ENCODE data around the gene CNTF. TPM values are rescaled to one million over a fixed set of nuclear protein-coding genes. Genes with fewer than 3 reads are reported as not detected.

The CNTF gene
- total RNA-seq, 4 donors from 2014 or later = 1.3 to 2.5 (median 1.9) TPM

DNA sequence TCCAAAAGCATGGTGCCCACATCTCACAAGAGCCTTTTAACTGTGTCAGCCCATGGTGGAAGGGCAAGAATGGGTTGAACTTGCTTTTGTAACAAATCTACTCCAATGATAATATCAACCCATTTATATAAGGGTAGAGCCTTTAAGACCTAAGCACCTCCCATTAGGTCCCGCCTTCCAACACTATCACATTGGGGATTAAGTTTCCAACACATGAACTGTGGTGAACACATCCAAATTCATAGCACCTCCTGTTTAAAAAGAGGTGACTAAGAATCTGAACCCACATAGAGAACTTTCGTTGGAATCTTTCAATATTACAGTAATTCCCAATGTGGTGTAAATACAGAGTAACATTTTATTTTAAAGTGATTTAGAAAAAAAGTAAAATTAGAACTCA, 9.2 kb upstream of the CNTF start:
- DNase-seq (ENCODE audit: extremely low spot score) = no peak
- Histone ChIP-seq H3K36me3 (peaks cover 47 to 81% (median 69%) of the 10 kb centered on the region in 4 donors), H3K27me3 (no peaks in the 10 kb centered on the region), H3K4me1 (peaks cover 0 to 11% (median 6%) of the 10 kb centered on the region in 4 donors), H3K27ac (replicated peaks in 1 of 4) (no peak overlapping the region), H3K4me3 (no peak overlapping the region), H3K9me3 (no peaks in the 10 kb centered on the region)
- intact Hi-C loops (cut with DNase I) = no loop called here
- TF ChIP-seq POLR2AphosphoS5 (IDR thresholded peaks at IDR 0.05) (no peak), CTCF (IDR thresholded peaks at IDR 0.05) (no peak), POLR2A (IDR thresholded peaks at IDR 0.05; ENCODE audit: low read depth) (no peak), EP300 (IDR thresholded peaks at IDR 0.05) (no peak)
- WGBS = 100% methylated on average over 2 of the region's 2 CpGs

GRCh38 chr11:58615559-58615958, 6.9 kb upstream of the CNTF start:
- Histone ChIP-seq H3K36me3 (peaks cover 48 to 95% (median 75%) of the 10 kb centered on the region in 4 donors), H3K9me3 (no peaks in the 10 kb centered on the region), H3K27ac (replicated peaks in 1 of 4) (no peak overlapping the region), H3K4me3 (no peak overlapping the region), H3K27me3 (no peaks in the 10 kb centered on the region), H3K4me1 (peaks cover 0 to 11% (median 8%) of the 10 kb centered on the region in 4 donors)
- intact Hi-C loops (cut with DNase I) = no loop called here
- no peak for TF ChIP-seq CTCF (IDR thresholded peaks at IDR 0.05)
- TF ChIP-seq POLR2AphosphoS5 (IDR thresholded peaks at IDR 0.05) = no peak
- TF ChIP-seq EP300 (IDR thresholded peaks at IDR 0.05) = no peak
- TF ChIP-seq POLR2A (IDR thresholded peaks at IDR 0.05; ENCODE audit: low read depth) = no peak
- 97% methylated on average over 1 of the region's 1 CpG for WGBS
- DNase-seq (ENCODE audit: extremely low spot score) = no peak

GRCh38 chr11:58616594-58616993, 5.9 kb upstream of the CNTF start:
- 37% methylated on average over 4 of the region's 4 CpGs for WGBS
- no peaks in the 10 kb centered on the region for H3K27me3 ChIP-seq
- H3K9me3 ChIP-seq = no peaks in the 10 kb centered on the region
- peak overlapping the region in 2 of 4 donors; percentile 2 to 18 for H3K27ac ChIP-seq (replicated peaks in 1 of 4)
- DNase-seq (ENCODE audit: extremely low spot score) = no peak
- no peak overlapping the region for H3K4me3 ChIP-seq
- intact Hi-C loops (cut with DNase I) = no loop called here
- TF ChIP-seq EP300 (IDR thresholded peaks at IDR 0.05) = no peak
- TF ChIP-seq POLR2AphosphoS5 (IDR thresholded peaks at IDR 0.05) = no peak
- TF ChIP-seq POLR2A (IDR thresholded peaks at IDR 0.05; ENCODE audit: low read depth) = no peak
- TF ChIP-seq CTCF (IDR thresholded peaks at IDR 0.05) = no peak
- peaks cover 42 to 90% (median 70%) of the 10 kb centered on the region in 4 donors for H3K36me3 ChIP-seq
- H3K4me1 ChIP-seq = peaks cover under 1 to 16% (median 8%) of the 10 kb centered on the region in 4 donors

DNA sequence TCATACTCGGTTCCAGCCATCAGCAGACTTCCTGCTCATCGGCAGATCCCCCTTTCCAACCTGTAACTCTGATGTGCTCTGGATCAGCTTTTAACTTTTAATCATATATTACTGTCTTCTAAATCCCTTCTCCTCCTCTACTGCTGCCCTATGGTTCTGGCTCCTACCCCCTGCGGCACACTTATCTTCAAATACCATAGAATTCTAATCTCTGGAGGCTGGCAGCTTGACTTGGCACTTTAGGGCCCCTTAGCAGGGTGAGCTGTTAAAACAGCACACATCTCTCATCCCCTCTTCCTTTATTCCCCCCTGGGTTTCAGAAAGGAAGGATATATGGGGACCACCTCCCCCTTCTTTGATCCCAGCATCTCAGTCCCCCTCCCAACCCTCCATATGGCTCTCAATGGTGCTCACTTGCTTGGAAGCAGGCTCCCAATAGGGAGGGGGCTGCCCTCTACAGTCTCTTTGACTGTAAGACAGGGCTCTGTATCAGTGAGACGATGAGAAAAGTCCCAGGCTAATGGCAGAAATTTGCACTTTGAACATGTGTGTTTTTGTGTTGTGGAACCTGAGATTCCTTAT, 4.4 kb upstream of the CNTF start:
- intact Hi-C loops (cut with DNase I) = no loop called here
- no peak for DNase-seq (ENCODE audit: extremely low spot score)
- Histone ChIP-seq H3K9me3 (no peaks in the 10 kb centered on the region), H3K27ac (replicated peaks in 1 of 4) (no peak overlapping the region), H3K36me3 (peaks cover 27 to 86% (median 60%) of the 10 kb centered on the region in 4 donors), H3K4me3 (no peak overlapping the region), H3K27me3 (no peaks in the 10 kb centered on the region), H3K4me1 (peaks cover 16 to 31% (median 19%) of the 10 kb centered on the region in 4 donors)
- TF ChIP-seq EP300 (IDR thresholded peaks at IDR 0.05) (no peak), POLR2A (IDR thresholded peaks at IDR 0.05; ENCODE audit: low read depth) (no peak), CTCF (IDR thresholded peaks at IDR 0.05) (no peak), POLR2AphosphoS5 (IDR thresholded peaks at IDR 0.05) (no peak)
- WGBS = 79% methylated on average over 4 of the region's 4 CpGs
